GM12801 (cell line): Measurements from ENCODE around the gene XCL2.

Experiments
- TF ChIP-seq, protein P1 (sequence below): IDR thresholded peaks from one replicate; pipeline ENCODE4 v1.5.1; 2011; ENCODE audit warnings: control low read depth; ENCODE audit not compliant: insufficient read length; ENCODE audit errors: extremely low read depth

The XCL2 gene

GRCh38 chr1:168567007-168567406 is 23.2 kb upstream of the XCL2 start:
- TF ChIP-seq, protein P1, sequence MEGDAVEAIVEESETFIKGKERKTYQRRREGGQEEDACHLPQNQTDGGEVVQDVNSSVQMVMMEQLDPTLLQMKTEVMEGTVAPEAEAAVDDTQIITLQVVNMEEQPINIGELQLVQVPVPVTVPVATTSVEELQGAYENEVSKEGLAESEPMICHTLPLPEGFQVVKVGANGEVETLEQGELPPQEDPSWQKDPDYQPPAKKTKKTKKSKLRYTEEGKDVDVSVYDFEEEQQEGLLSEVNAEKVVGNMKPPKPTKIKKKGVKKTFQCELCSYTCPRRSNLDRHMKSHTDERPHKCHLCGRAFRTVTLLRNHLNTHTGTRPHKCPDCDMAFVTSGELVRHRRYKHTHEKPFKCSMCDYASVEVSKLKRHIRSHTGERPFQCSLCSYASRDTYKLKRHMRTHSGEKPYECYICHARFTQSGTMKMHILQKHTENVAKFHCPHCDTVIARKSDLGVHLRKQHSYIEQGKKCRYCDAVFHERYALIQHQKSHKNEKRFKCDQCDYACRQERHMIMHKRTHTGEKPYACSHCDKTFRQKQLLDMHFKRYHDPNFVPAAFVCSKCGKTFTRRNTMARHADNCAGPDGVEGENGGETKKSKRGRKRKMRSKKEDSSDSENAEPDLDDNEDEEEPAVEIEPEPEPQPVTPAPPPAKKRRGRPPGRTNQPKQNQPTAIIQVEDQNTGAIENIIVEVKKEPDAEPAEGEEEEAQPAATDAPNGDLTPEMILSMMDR: no peak

- TF ChIP-seq, protein P1: no peak
Observed at GRCh38 chr1:168565825-168566224, 22.0 kb upstream of the XCL2 start.

GRCh38 chr1:168561989-168562388 is 18.2 kb upstream of the XCL2 start:
- TF ChIP-seq, protein P1: no peak

- TF ChIP-seq, protein P1: no peak
Observed at GRCh38 chr1:168560370-168560769, 16.6 kb upstream of the XCL2 start.

GRCh38 chr1:168556647-168557046 is 12.8 kb upstream of the XCL2 start:
- TF ChIP-seq, protein P1: no peak

- TF ChIP-seq, protein P1: no peak
Observed at GRCh38 chr1:168555508-168556046, 11.8 kb upstream of the XCL2 start.

- TF ChIP-seq, protein P1: no peak
Observed at GRCh38 chr1:168554603-168555483, 11.0 kb upstream of the XCL2 start.
